ENCODE results near the gene TELO2. TPM values are rescaled to one million over a fixed set of nuclear protein-coding genes. Genes with fewer than 3 reads are reported as not detected.

TELO2 gene
- total RNA-seq, 3 donors from 2014 or later: 15.2 to 27.5 (median 23.9) TPM

GRCh38 chr16:1510941-1511351 lies 17.8 kb downstream of the TELO2 start:
- peaks cover 11% of the 10 kb centered on the region in 2 donors for H3K9me3 ChIP-seq
- H3K4me1 ChIP-seq: no peaks in the 10 kb centered on the region
- H3K4me3 ChIP-seq: no peak overlapping the region
- TF ChIP-seq CTCF (IDR thresholded peaks at IDR 0.05): no peak
- no peak for TF ChIP-seq POLR2AphosphoS5 (IDR thresholded peaks at IDR 0.05)
- TF ChIP-seq POLR2A (IDR thresholded peaks at IDR 0.05): no peak
- no peaks in the 10 kb centered on the region for H3K27me3 ChIP-seq
- intact Hi-C loops (cut with DNase I; ENCODE audit: low total_unique reads): no loop called here
- no peak overlapping the region for H3K27ac ChIP-seq
- H3K36me3 ChIP-seq: no peaks in the 10 kb centered on the region
- no peak for DNase-seq (ENCODE audit: low spot score in 2 of 2)

GRCh38 chr16:1511662-1512569 lies 18.8 kb downstream of the TELO2 start:
- no peak for DNase-seq (ENCODE audit: low spot score in 2 of 2)
- H3K9me3 ChIP-seq: peaks cover 11% of the 10 kb centered on the region in 2 donors
- intact Hi-C loops (cut with DNase I; ENCODE audit: low total_unique reads): no loop called here
- H3K27ac ChIP-seq: no peak overlapping the region
- H3K4me3 ChIP-seq: no peak overlapping the region
- TF ChIP-seq POLR2AphosphoS5 (IDR thresholded peaks at IDR 0.05): no peak
- no peak for TF ChIP-seq CTCF (IDR thresholded peaks at IDR 0.05)
- no peak for TF ChIP-seq POLR2A (IDR thresholded peaks at IDR 0.05)
- H3K36me3 ChIP-seq: no peaks in the 10 kb centered on the region
- no peaks in the 10 kb centered on the region for H3K4me1 ChIP-seq
- H3K27me3 ChIP-seq: no peaks in the 10 kb centered on the region

- no peaks in the 10 kb centered on the region for H3K27me3 ChIP-seq
- no peak overlapping the region for H3K27ac ChIP-seq
- TF ChIP-seq CTCF (IDR thresholded peaks at IDR 0.05) (no peak), POLR2AphosphoS5 (IDR thresholded peaks at IDR 0.05) (no peak), POLR2A (IDR thresholded peaks at IDR 0.05) (no peak)
- H3K4me1 ChIP-seq: no peaks in the 10 kb centered on the region
- no peaks in the 10 kb centered on the region for H3K36me3 ChIP-seq
- intact Hi-C loops (cut with DNase I; ENCODE audit: low total_unique reads): no loop called here
- no peak overlapping the region for H3K4me3 ChIP-seq
- peaks cover 11% of the 10 kb centered on the region in 2 donors for H3K9me3 ChIP-seq
- no peak for DNase-seq (ENCODE audit: low spot score in 2 of 2)
Measured at GRCh38 chr16:1512774-1513173, 19.6 kb downstream of the TELO2 start.

- peaks cover 11% of the 10 kb centered on the region in 2 donors for H3K9me3 ChIP-seq
- no peaks in the 10 kb centered on the region for H3K27me3 ChIP-seq
- TF ChIP-seq POLR2AphosphoS5 (IDR thresholded peaks at IDR 0.05) (no peak), POLR2A (IDR thresholded peaks at IDR 0.05) (no peak), CTCF (IDR thresholded peaks at IDR 0.05) (no peak)
- DNase-seq (ENCODE audit: low spot score in 2 of 2): no peak
- no peak overlapping the region for H3K4me3 ChIP-seq
- H3K4me1 ChIP-seq: no peaks in the 10 kb centered on the region
- no peaks in the 10 kb centered on the region for H3K36me3 ChIP-seq
- intact Hi-C loops (cut with DNase I; ENCODE audit: low total_unique reads): no loop called here
- no peak overlapping the region for H3K27ac ChIP-seq
Measured at GRCh38 chr16:1514507-1514906, 21.3 kb downstream of the TELO2 start.

GRCh38 chr16:1518626-1519135 lies 25.5 kb downstream of the TELO2 start:
- TF ChIP-seq POLR2A (IDR thresholded peaks at IDR 0.05): no peak
- no peak for TF ChIP-seq CTCF (IDR thresholded peaks at IDR 0.05)
- TF ChIP-seq POLR2AphosphoS5 (IDR thresholded peaks at IDR 0.05): no peak
- DNase-seq (ENCODE audit: low spot score in 2 of 2): no peak
- H3K4me3 ChIP-seq: no peak overlapping the region
- no peak overlapping the region for H3K27ac ChIP-seq
- no peaks in the 10 kb centered on the region for H3K27me3 ChIP-seq
- H3K4me1 ChIP-seq: no peaks in the 10 kb centered on the region
- H3K9me3 ChIP-seq: peaks cover 8 to 11% of the 10 kb centered on the region in 2 donors
- intact Hi-C loops (cut with DNase I; ENCODE audit: low total_unique reads): no loop called here
- no peaks in the 10 kb centered on the region for H3K36me3 ChIP-seq
